ENCODE results near the gene MVB12B.

The MVB12B gene

DNA sequence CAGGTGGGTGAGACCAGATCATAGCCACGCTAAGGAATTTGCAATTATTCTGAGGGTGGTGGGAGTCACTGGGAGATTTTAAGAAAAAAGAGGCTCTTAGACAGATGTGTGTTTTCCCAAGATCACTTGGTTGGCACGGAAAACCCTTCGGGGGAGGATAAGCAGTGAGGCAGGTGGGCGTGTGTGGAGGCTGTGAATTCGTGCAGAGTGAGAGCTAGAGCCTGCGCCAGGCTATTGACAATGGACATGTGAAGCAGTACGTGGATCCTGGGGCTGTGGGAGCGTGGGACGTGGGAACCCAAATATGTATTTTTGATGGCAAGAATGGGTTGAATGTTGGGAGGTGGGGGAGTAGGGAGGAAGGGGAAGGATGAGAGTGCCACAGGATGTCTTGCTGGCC lies 19.4 kb downstream of the MVB12B start:
- peak in 4 of 42 donors; percentile 40 to 61 (median 54) for DNase-seq
- intact Hi-C loops (cut with DNase I): no loop called here

GRCh38 chr9:126347093-126347492 lies 20.5 kb downstream of the MVB12B start:
- DNase-seq: peak in 1 of 42 donors; percentile 52
- intact Hi-C loops (cut with DNase I): no loop called here

DNA sequence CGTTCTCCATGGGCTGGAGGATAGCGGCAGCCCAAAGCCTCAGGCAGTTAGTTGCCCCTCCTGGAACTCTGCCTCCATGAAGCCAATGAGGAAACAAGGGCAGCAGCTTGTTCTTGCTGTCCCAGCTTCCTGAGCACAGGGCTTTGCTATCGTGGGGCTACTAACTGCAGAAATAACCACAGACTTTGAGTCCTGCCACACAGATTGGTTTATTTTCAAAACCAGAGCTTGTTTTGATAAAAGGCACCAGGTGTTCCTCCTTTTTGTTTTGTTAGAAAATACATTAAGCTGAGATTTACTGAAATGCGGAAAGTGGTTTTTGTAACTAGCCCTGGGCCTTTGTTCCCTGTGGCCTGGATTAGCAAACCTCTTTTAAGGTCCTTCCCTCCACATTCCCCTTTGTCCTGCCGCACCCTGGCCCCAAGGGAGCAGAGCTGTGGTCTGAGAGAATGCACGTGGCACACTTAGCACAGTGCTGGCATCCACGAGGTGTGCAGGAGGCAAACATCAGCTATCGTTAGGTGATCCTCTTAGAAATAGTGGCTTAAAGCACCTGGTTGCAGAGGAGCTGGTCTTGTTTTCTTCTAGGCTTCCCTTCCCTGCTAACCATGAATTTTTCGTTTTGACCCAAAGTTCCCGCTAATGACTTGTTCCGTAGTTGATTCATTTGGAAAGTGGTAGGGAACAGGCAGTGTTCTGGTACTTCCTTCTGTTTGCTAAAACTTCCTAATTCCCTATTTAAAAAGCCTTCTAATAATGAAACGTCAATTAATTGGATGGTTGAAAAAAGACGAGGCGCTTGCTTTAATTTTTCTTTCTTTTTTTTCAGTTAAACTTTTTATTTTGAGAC lies 21.5 kb downstream of the MVB12B start:
- peak in 1 of 42 donors; percentile 48 for DNase-seq
- intact Hi-C loops (cut with DNase I): no loop called here

- no peak for DNase-seq
- intact Hi-C loops (cut with DNase I): no loop called here
Observed at GRCh38 chr9:126348911-126349550, 22.4 kb downstream of the MVB12B start.

DNA sequence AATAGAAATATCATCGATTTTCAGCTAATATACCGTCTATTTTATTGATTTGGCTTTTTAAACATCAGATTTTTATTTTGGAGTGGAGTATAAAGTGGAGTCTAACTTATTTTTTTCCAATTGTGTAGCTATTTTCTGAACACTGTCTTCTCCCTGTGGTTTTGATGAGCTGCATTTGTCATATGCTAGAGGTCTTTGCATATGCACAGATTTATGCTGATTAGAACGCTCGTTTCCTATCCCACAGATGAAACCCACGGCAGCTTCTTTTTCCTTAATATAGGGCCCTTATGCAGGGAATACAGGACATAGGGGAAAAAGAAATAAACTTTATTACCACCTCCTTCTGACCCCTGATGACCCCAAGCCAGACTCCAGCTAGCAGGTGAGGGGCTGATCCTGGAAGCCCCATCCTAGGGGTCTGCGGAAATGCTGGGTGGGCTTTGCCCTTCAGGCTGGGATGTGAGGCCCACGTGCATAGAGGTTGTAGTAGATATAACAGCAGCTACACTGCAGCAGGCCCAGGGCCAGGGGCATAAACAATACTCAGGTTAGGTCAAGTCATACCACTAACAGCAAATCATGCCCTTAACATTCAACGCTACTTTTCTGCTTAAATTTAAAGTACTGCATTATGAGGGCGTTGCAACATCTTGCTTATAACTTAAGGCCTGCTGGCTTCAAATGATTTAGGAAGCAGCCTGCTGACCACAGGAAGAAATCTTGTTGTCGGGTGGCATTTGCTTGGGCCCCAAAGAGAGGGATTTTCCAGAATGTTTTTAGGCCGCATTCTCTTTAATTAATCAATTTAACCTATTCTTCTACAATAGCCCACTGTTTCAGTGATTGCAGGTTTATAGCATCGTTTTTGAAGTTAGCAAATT lies 28.5 kb downstream of the MVB12B start:
- DNase-seq: no peak
- intact Hi-C loops (cut with DNase I): no loop called here

DNA sequence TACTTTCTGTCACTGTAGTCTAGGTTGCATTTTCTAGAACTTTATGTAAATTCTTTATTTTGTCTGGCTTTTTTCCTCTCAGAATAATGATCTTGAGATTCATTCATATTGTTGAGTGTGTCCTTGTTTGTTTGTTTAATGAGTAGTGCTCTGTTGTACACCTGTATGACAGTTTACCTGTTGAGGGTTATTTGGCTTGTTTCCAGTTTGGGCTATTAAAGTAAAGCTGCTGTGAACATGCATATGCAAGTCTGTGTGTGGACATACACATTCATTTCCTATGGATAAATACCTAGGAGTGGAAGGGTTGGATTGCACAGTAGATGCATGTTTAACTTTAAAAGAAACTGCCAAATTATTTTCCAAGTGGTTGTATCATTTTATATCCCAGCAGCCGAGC lies 30.4 kb downstream of the MVB12B start:
- DNase-seq: no peak
- intact Hi-C loops (cut with DNase I): no loop called here

DNA sequence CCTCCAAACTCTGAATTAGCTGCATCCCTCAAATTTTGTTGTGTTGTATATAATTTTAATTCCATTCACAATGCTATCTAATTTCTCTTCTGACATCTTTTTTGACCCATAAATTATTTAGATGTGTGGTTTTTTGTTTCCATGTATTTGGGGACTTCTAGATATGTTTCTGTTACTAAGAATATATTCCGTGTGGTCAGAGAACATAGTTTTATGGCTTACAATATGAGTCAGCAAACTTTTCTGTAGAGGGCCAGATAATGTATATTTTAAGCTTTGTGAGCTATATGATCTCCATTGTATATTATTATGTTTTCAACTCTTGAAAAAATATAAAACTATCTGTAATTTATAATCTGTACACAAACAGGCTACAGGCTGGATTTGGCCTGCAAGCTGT lies 33.4 kb downstream of the MVB12B start:
- intact Hi-C loops (cut with DNase I): no loop called here
- no peak for DNase-seq

GRCh38 chr9:126361810-126362238 lies 35.2 kb downstream of the MVB12B start:
- intact Hi-C loops (cut with DNase I): no loop called here
- DNase-seq: no peak

- no peak for DNase-seq
- intact Hi-C loops (cut with DNase I): no loop called here
Observed at GRCh38 chr9:126363250-126363649, 36.6 kb downstream of the MVB12B start.

DNA sequence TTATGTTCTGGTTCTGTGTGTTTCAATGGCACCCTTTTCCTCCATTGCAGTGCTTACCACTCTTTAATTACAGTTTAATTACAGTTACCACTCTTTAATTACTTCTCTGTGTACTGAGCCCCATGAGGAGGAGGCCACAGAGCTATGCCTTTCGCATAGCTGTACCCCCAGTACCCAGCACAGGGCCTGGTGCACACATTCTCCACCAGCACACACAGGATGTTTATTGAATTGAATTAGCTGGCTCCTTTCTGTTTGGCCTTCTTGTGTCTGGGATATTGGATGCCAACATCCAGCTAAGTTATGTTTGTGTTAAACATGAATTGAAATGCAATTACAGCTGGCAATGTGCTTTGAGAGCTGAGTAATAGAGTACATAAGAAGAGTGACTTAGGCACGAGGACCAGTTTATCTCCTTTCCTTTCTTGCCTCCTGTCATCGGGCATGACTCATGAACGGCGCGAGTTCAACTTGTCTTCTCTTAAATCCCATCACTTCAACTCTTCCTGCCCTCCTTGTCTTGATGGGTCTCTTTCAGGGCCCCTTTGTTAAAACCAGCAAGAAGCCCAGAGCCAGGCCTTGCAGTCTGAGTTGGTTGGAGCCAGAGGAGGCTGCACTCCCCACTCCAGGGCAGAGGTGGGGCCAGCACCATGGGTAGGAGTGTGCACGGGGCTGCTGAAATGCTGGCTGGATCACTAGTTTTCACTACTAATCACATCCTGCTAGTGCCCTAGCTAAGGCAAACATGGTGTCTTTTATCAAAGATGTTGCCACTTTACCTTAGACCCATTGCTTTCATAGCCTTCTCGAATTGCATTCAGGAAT lies 37.4 kb downstream of the MVB12B start:
- intact Hi-C loops (cut with DNase I): no loop called here
- DNase-seq: peak in 1 of 42 donors; percentile 41

DNA sequence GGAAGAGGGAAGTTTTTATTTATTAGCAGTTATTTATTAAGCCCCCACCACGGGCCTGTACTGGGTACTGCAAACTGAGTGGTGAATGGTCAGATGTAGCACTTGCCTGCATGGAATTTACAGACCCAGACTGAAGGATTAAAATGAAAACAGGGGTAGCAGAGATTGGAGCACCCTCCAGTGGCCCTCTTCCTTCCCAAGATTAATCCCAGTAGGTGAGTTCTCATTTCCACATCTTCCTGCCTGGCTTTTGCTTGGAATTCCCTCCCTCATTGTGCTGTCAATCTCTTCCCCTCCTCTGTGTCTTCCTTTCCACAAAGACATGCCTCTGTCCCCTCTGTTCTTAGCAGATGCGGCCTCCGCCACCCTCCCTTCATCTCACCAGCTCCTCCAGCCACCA lies 39.2 kb downstream of the MVB12B start:
- intact Hi-C loops (cut with DNase I): no loop called here
- DNase-seq: peak in 1 of 42 donors; percentile 35

- peak; percentile 67 to 92 (median 82) for DNase-seq
Observed at GRCh38 chr9:126366366-126367011, 39.9 kb downstream of the MVB12B start.

GRCh38 chr9:126367139-126367538 lies 40.5 kb downstream of the MVB12B start:
- intact Hi-C loops (cut with DNase I): no loop called here
- DNase-seq: peak in 1 of 42 donors; percentile 45

More at GRCh38 chr9:126366366-126367011, 39.9 kb downstream of the MVB12B start:
- intact Hi-C loops (cut with DNase I): no loop called here

GRCh38 chr9:126367616-126368015 lies 41.0 kb downstream of the MVB12B start:
- intact Hi-C loops (cut with DNase I): no loop called here
- DNase-seq: no peak

DNA sequence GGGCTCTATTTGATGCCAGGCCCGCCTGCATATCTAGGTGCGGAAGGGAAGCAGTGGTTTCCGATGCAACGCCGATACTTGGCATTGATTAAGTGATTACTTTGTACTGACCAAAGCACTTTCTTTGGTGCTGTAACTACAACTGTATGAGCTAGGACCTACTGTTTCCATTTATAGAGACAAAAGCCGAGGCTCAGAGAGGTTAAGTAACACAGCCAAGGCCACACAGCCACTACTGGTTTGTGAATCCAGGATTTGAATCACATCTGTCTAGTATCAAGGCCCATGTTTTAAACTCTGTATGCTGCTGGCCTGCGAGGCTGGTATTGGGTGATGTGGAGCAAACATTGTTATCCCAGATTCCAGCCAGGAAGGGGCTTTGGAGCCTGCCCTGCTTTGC lies 41.4 kb downstream of the MVB12B start:
- intact Hi-C loops (cut with DNase I): no loop called here

DNA sequence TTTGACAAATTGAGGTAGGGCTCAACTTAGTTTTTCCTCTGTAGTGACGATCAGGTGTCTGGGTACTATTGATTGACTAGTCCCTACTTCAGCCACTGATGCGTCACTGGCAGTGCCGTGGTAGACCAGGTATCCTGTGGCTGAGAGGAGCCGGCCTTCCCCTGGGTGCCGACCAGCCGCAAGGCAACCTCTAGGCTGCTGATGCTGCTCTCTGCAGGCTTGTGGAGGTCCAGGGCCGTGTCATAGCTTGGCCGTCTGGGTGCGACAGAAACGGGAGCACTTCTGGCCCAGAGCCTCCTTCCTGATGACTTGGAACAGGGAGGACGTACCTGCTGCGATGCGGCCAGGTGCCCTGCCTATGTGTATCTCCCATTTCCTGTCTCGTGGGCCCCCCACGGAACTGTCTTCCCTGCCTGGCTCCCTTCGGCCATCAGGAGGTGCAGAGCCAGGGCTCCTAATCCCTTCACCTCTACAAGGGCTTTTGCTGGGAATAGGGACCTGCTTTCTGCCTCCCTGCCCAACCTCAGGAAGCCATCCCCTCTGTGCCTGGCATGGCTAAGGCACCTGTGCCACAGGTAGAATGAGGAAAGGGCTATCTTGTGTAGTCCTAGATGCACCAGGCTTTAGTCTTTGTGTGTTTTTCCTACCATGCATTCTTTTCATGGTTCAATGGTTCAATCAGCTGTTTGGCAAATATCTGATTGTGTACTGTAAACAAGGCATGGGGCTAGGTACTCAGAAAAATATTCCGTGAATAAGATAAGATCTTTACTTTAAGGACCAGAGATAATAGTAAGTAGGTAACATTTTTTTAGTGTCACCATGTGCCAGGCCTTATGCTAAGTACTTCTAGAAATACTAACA lies 44.6 kb downstream of the MVB12B start:
- intact Hi-C loops (cut with DNase I): no loop called here
- DNase-seq: no peak

More for the DNA sequence above, 41.4 kb downstream of the MVB12B start:
- DNase-seq: no peak

- peak in 3 of 42 donors; percentile 16 to 45 (median 38) for DNase-seq
- intact Hi-C loops (cut with DNase I): no loop called here
Observed at GRCh38 chr9:126372716-126373115, 46.1 kb downstream of the MVB12B start.
